Right forelimb (tissue), 1 donor: Measurements from ENCODE around the gene IER5.

ENCODE experiments used
- DNase-seq: peaks from one replicate; pipeline ENCODE4 v3.0.0-alpha.2; 2018

Gene IER5

DNA sequence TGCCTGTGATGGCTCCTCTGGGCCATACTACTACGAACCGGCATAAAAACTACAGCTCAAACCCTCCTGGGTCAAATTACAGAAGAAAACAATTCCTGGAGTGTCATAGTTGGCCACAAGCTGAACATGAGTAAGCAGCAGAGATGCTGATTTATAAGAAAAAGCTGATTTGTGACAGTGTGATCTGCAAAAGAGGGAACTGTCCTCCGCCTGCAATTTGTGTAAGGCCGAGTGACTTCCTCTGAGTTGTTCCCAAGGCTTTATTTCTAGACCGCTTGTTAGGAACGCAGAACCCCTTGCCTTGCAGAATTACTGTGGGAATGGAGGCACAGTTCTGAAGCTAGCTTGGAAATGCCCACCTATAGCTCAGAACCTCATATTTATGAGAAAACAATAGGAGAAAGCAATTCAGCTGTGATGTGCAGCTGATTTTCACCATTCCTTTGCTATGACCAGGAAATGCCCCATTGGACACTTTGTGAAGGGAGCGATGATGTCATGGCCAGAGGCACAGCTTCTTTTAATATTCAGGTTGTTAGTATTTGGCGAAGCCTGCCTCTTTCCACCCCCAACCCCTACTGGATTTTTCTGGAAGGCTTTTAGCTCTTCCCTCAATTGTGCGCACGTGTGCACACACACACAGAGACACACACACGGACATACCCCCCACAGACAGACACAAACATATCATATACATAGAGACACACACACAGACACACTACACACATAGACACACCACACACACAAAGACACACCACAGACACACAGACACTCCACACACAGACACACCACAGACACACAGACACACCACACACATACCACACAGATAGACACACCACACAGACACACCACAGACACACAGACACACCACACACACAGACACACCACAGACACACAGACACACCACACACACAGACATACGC lies 47.6 kb downstream of the IER5 start:
- DNase-seq, result no peak

DNA sequence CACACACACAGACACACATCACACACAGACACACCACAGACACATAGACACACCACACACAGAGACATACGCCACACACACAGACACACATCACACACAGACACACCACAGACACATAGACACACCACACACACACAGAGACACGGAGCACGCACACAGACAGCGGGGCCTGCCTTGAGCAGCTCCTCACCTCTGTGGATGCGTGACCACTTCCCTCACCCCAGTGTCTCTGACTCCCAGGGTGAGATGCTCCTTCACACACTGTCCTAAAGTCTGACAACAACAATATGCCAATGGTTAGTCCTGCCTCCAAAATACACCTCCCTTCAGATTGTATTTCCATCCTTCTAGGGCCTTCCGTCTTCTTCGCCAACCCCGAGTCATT lies 48.2 kb downstream of the IER5 start:
- no peak for DNase-seq

DNA sequence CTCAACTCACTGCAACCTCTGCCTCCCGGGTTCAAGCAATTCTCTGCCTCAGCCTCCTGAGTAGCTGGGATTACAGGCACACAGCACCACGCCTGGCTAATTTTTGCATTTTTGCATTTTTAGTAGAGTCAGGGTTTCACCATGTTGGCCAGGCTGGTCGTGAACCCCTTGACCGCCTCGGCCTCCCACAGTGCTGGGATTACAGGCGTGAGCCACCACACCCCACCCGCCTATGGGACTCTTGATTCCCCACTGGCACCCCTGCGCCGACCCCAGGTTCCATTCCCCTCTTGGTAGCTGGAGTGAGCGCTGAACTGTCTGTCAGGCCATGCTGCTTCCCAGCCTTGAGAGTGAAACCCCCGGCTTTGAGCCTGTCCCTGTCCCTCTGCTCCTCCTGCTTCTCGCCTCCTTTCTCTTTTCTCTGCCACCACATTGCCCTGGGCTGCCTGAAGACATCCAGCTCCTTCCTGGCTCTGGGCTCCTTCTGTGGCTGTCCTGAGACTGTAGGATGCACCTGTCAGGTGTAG lies 48.8 kb downstream of the IER5 start:
- no peak for DNase-seq

DNA sequence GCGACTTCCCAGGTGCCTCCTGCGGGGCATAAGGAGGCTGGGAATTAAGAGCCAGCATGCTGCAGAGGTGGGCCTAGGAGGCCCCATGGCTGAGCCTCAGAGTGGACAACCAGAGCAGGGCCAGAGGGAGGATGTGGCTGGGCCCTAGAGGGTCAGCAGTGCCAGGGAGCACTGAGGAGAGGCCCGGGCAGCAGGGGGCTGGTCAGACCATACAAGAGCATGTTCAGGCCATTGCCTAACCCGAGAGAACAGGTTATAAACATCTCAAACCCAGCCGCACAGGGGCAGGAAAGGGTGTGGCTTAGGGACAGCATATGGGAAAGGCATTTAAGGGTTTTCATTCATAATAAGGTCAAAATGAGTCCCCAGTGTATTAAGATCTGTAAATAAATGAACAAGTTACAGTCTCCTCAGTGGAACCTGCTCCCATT lies 51.1 kb downstream of the IER5 start:
- DNase-seq, result no peak

DNA sequence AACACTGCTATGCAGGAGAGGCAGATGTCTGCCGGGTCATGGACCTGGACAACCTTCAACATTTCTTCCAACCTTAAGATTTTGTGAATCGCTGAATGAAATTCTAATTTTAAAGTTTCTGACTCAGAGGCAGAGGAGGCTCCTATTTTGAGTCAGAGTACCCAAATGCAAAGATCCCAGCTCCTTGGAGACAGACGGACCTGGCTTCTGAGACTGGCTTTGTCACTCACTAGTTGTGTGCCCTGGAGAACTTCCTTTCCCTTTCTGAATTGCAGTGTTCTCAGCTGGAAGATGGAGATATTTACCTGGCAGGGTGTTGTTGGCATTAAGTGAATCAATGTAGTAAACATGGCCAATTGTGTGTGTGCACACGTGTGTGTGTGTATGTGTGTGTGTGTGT lies 51.9 kb downstream of the IER5 start:
- DNase-seq, result no peak

DNA sequence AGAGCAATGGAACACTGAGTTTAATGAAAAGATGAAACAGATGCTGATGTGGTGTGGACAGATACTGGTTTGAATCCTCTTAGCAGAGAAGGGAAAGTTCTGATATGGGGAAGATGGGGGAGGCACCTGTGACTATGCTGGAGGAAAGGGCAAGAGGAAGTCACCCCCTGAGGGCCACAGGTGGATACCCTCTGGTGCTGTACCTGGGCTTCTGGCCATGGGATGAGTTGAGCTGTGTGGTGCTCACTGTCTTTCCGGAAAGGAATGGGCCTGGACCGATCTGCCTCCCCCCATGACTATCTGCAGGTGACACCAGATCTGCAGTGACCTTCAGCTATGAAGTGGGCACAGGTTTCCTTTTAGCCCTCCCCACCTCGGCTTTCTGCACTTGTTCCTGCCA lies 52.4 kb downstream of the IER5 start:
- no peak for DNase-seq

DNA sequence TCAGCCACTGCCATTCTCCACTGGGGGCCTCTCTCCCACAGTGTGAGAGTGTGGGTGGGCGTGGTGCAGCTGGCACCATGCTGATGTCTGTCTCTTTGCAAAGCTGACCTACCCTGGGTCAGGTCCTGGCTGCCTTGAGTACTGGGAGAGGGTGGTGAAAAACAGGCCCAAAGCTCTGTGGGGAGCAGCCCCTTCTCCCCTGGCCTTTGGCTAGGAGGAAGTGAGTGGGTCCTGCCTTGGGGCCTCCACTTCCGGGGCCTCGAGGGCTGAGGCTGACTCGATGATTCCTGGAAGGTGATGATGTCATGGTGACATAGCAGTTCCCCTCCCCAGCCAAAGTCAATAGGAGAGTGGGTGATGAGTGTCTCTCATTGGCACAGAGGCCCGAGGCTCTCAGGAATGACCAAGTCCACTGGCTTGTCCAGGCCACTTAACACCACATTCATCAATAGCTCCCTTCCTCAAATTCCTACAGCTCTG lies 53.0 kb downstream of the IER5 start:
- DNase-seq, result no peak
